H1 (cell line): ENCODE measurements around the gene SLC39A11. TPM values are rescaled to one million over a fixed set of nuclear protein-coding genes. Genes with fewer than 3 reads are reported as not detected.

Experiments used
- CEBPB ChIP-seq: IDR thresholded peaks from 2 replicates; pipeline ENCODE4 v1.6.1; 2012; ENCODE audit warnings: low read depth, low read length
- GTF2F1 ChIP-seq: IDR thresholded peaks from 2 replicates; pipeline ENCODE4 v1.6.1; 2012; ENCODE audit warnings: low read depth, low read length, improper control_type of control experiment, borderline replicate concordance
- HDAC6 ChIP-seq: IDR thresholded peaks from one replicate; pipeline ENCODE4 v1.7.1; 2012; ENCODE audit warnings: low read depth, mild to moderate bottlenecking, inconsistent platforms, low read length, moderate library complexity
- KDM5A ChIP-seq: fragments of 200-600 bp; IDR thresholded peaks from 2 replicates; pipeline ENCODE4 v1.7.1; 2012; ENCODE audit warnings: mild to moderate bottlenecking, low read length, inconsistent platforms, mixed read lengths
- NRF1 ChIP-seq: IDR thresholded peaks from 2 replicates; pipeline ENCODE4 v1.6.1; 2011; ENCODE audit warnings: mild to moderate bottlenecking, low read depth, low read length, improper control_type of control experiment
- TAF1 ChIP-seq: IDR thresholded peaks from 2 replicates; pipeline ENCODE4 v1.6.1; 2011; ENCODE audit warnings: mild to moderate bottlenecking, low read depth, low read length
- TBP ChIP-seq: IDR thresholded peaks from 2 replicates; pipeline ENCODE4 v1.6.1; 2011; ENCODE audit warnings: low read depth, low read length, improper control_type of control experiment
- polyA plus RNA-seq, 7 experiments: library from polyadenylated mRNA; depleted of rRNA in 3 of 7; stranded (reverse) in 5 of 7; unstranded in 2 of 7; fragments of >200 nt in 5 of 7; fragments of 200-250 nt in 2 of 7; gene quantifications; 1 replicate in 5 of 7; 2 replicates in 1 of 7; 4 replicates in 1 of 7; pipeline versions ENCODE4 v1.2.1 to v1.2.3, GENCODE V29; 2011 to 2013; ENCODE audit warnings: missing spikeins in 2 of 7, mixed read lengths in 2 of 7
- total RNA-seq: library from RNA; stranded (reverse); fragmentation: NEBNext Ultra II Directional; extraction: Animal tissue kit (Norgen Biotek cat#: 25700); gene quantifications from 2 replicates; pipeline ENCODE4 v1.2.1, GENCODE V29; 2021

SLC39A11 gene
- total and polyA plus RNA-seq, 2 of the 8 experiments (the other 6 are each of a cell fraction or from before 2014, with no cell fraction given), result 12.2 to 19.6 TPM

- TF ChIP-seq KDM5A, result no peak
- TF ChIP-seq GTF2F1, result no peak
- no peak for TF ChIP-seq HDAC6
- TF ChIP-seq NRF1, result no peak
- TF ChIP-seq TBP, result no peak
- TF ChIP-seq CEBPB, result no peak
- TF ChIP-seq TAF1, result no peak
Observed at GRCh38 chr17:72751746-72752145, 340.7 kb downstream of the SLC39A11 start (continued).
